ENCODE measurements around the gene ARHGAP12.
"Not testable (repeated sequence)": the region's sequence is repeated elsewhere in the genome, so short reads cannot be mapped to it uniquely, and the experiment has no call there.

Gene ARHGAP12

GRCh38 chr10:31896968-31897384 lies 31.7 kb downstream of the ARHGAP12 start:
- Histone ChIP-seq H3K36me3 (ENCODE audit: insufficient read depth, low read length) (peaks cover 12% of the 10 kb centered on the region), H3K79me2 (ENCODE audit: insufficient read depth, low read length) (peaks cover 34% of the 10 kb centered on the region), H4K20me1 (ENCODE audit: insufficient read depth, low read length, poor library complexity, severe bottlenecking) (no peaks in the 10 kb centered on the region), H3F3A (ENCODE audit: low read depth) (no peaks in the 10 kb centered on the region), H3K9me3 (ENCODE audit: insufficient read depth, low read depth, low read length) (no peaks in the 10 kb centered on the region), H3K9me2 (replicated peaks; ENCODE audit: low read depth, low read length) (no peaks in the 10 kb centered on the region), H3K4me2 (ENCODE audit: low read depth, low read length, poor library complexity, severe bottlenecking) (no peak overlapping the region), H2AFZ (ENCODE audit: low read length) (no peak overlapping the region), H3K4me1 (ENCODE audit: insufficient read depth, low read length, poor library complexity, severe bottlenecking) (peaks cover 6% of the 10 kb centered on the region), H3K27me3 (ENCODE audit: insufficient read depth, low read length, poor library complexity, severe bottlenecking) (no peaks in the 10 kb centered on the region), H3K9ac (ENCODE audit: low read depth, low read length, poor library complexity, severe bottlenecking) (no peak overlapping the region), H3K4me3 (ENCODE audit: low read length, poor library complexity, severe bottlenecking) (no peak overlapping the region)
- no peak for TF ChIP-seq EZH2phosphoT487 (IDR thresholded peaks at IDR 0.05; ENCODE audit: borderline replicate concordance)

DNA sequence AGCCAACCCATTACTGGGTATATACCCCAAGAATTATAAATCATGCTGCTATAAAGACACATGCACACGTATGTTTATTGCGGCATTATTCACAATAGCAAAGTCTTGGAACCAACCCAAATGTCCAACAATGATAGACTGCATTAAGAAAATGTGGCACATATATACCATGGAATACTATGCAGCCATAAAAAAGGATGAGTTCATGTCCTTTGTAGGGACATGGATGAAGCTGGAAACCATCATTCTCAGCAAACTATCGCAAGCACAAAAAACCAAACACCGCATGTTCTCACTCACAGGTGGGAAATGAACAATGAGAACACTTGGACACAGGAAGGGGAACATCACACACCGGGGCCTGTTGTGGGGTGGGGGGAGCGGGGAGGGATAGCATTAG lies 32.9 kb downstream of the ARHGAP12 start:
- H3K36me3 ChIP-seq (ENCODE audit: insufficient read depth, low read length); H3F3A ChIP-seq (ENCODE audit: low read depth); H3K27me3 ChIP-seq (ENCODE audit: insufficient read depth, low read length, poor library complexity, severe bottlenecking); H2AFZ ChIP-seq (ENCODE audit: low read length); H3K4me1 ChIP-seq (ENCODE audit: insufficient read depth, low read length, poor library complexity, severe bottlenecking); H4K20me1 ChIP-seq (ENCODE audit: insufficient read depth, low read length, poor library complexity, severe bottlenecking); H3K9me2 ChIP-seq (replicated peaks; ENCODE audit: low read depth, low read length); H3K9ac ChIP-seq (ENCODE audit: low read depth, low read length, poor library complexity, severe bottlenecking); H3K9me3 ChIP-seq (ENCODE audit: insufficient read depth, low read depth, low read length); H3K4me2 ChIP-seq (ENCODE audit: low read depth, low read length, poor library complexity, severe bottlenecking); H3K4me3 ChIP-seq (ENCODE audit: low read length, poor library complexity, severe bottlenecking): not testable (repeated sequence)
- H3K79me2 ChIP-seq (ENCODE audit: insufficient read depth, low read length), result peaks cover 26% of the 10 kb centered on the region

- Histone ChIP-seq H3K9me2 (replicated peaks; ENCODE audit: low read depth, low read length) (no peaks in the 10 kb centered on the region), H4K20me1 (ENCODE audit: insufficient read depth, low read length, poor library complexity, severe bottlenecking) (no peaks in the 10 kb centered on the region), H3K9me3 (ENCODE audit: insufficient read depth, low read depth, low read length) (no peaks in the 10 kb centered on the region), H3K4me3 (ENCODE audit: low read length, poor library complexity, severe bottlenecking) (no peak overlapping the region), H3K4me1 (ENCODE audit: insufficient read depth, low read length, poor library complexity, severe bottlenecking) (peaks cover 9% of the 10 kb centered on the region), H2AFZ (ENCODE audit: low read length) (no peak overlapping the region), H3F3A (ENCODE audit: low read depth) (no peaks in the 10 kb centered on the region), H3K4me2 (ENCODE audit: low read depth, low read length, poor library complexity, severe bottlenecking) (no peak overlapping the region), H3K9ac (ENCODE audit: low read depth, low read length, poor library complexity, severe bottlenecking) (no peak overlapping the region), H3K79me2 (ENCODE audit: insufficient read depth, low read length) (peaks cover 24% of the 10 kb centered on the region), H3K36me3 (ENCODE audit: insufficient read depth, low read length) (no peaks in the 10 kb centered on the region), H3K27me3 (ENCODE audit: insufficient read depth, low read length, poor library complexity, severe bottlenecking) (no peaks in the 10 kb centered on the region)
- TF ChIP-seq EZH2phosphoT487 (IDR thresholded peaks at IDR 0.05; ENCODE audit: borderline replicate concordance), result no peak
- TF ChIP-seq, protein P1, sequence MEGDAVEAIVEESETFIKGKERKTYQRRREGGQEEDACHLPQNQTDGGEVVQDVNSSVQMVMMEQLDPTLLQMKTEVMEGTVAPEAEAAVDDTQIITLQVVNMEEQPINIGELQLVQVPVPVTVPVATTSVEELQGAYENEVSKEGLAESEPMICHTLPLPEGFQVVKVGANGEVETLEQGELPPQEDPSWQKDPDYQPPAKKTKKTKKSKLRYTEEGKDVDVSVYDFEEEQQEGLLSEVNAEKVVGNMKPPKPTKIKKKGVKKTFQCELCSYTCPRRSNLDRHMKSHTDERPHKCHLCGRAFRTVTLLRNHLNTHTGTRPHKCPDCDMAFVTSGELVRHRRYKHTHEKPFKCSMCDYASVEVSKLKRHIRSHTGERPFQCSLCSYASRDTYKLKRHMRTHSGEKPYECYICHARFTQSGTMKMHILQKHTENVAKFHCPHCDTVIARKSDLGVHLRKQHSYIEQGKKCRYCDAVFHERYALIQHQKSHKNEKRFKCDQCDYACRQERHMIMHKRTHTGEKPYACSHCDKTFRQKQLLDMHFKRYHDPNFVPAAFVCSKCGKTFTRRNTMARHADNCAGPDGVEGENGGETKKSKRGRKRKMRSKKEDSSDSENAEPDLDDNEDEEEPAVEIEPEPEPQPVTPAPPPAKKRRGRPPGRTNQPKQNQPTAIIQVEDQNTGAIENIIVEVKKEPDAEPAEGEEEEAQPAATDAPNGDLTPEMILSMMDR (conservative IDR thresholded peaks at IDR 0.05; ENCODE audit: low read length), result no peak
Measured at GRCh38 chr10:31888442-31888841, 40.2 kb downstream of the ARHGAP12 start.

GRCh38 chr10:31887850-31888249 lies 40.8 kb downstream of the ARHGAP12 start:
- Histone ChIP-seq H3K27me3 (ENCODE audit: insufficient read depth, low read length, poor library complexity, severe bottlenecking) (no peaks in the 10 kb centered on the region), H3K4me2 (ENCODE audit: low read depth, low read length, poor library complexity, severe bottlenecking) (no peak overlapping the region), H4K20me1 (ENCODE audit: insufficient read depth, low read length, poor library complexity, severe bottlenecking) (no peaks in the 10 kb centered on the region), H3K9me3 (ENCODE audit: insufficient read depth, low read depth, low read length) (no peaks in the 10 kb centered on the region), H3K36me3 (ENCODE audit: insufficient read depth, low read length) (no peaks in the 10 kb centered on the region), H3K9me2 (replicated peaks; ENCODE audit: low read depth, low read length) (no peaks in the 10 kb centered on the region), H3F3A (ENCODE audit: low read depth) (no peaks in the 10 kb centered on the region), H3K79me2 (ENCODE audit: insufficient read depth, low read length) (peaks cover 24% of the 10 kb centered on the region), H3K4me3 (ENCODE audit: low read length, poor library complexity, severe bottlenecking) (no peak overlapping the region), H2AFZ (ENCODE audit: low read length) (no peak overlapping the region), H3K4me1 (ENCODE audit: insufficient read depth, low read length, poor library complexity, severe bottlenecking) (peaks cover 9% of the 10 kb centered on the region), H3K9ac (ENCODE audit: low read depth, low read length, poor library complexity, severe bottlenecking) (no peak overlapping the region)
- TF ChIP-seq, protein P1 (conservative IDR thresholded peaks at IDR 0.05; ENCODE audit: low read length), result no peak
- TF ChIP-seq EZH2phosphoT487 (IDR thresholded peaks at IDR 0.05; ENCODE audit: borderline replicate concordance), result no peak

Data from Loucy (cell line).